Endothelial cell of umbilical vein (primary cell): ENCODE results near the gene EIF4B. TPM values are rescaled to one million over a fixed set of nuclear protein-coding genes. Genes with fewer than 3 reads are reported as not detected.

ENCODE experiments used
- BruUV-seq: library from RNA; stranded (reverse); fragments of 400-500 nt; replicated peaks from 2 replicates; lab custom pipeline; 2021; lab: Mats Ljungman, UMichigan
- CTCF ChIA-PET: fragments of 300-600, 350-600 bp; sonication (Branson Sonifier 250); formaldehyde crosslinking; loops from one replicate; lab custom pipeline; 2021; ENCODE audit warnings: antibody characterized with exemption, inconsistent platforms; lab: Charles Lee
- POLR2A ChIA-PET: fragments of 300-600, 350-600 bp; sonication (Branson Sonifier 250); formaldehyde crosslinking; loops from one replicate; lab custom pipeline; 2021; ENCODE audit warnings: antibody characterized with exemption, inconsistent platforms; lab: Charles Lee
- DNase-seq: peaks from one replicate; pipeline ENCODE4 v3.0.0-alpha.2; 2011; ENCODE audit warnings: low read depth, low spot score
- FAIRE-seq: peaks from 2 replicates; lab custom pipeline; 2011; peaks lifted over from hg19 to GRCh38; lab: Jason Lieb, UNC
- H2AFZ ChIP-seq: 2 replicates; pipeline ENCODE4 v1.6.0; 2012; ENCODE audit warnings: low read depth, low read length, control low read depth, inconsistent platforms
- H3K27ac ChIP-seq: 2 replicates; pipeline ENCODE4 v1.5.1; 2011; ENCODE audit warnings: low read depth, mild to moderate bottlenecking, control low read depth, low read length, moderate library complexity; ENCODE audit not compliant: insufficient read depth
- H3K27me3 ChIP-seq, 2 experiments: 2 replicates each; pipeline versions ENCODE4 v1.6.0 to v1.6.1; 2011; ENCODE audit warnings: low read length in 2 of 2, mixed read lengths in 1 of 2; ENCODE audit not compliant: control insufficient read depth in 2 of 2, insufficient read depth in 2 of 2
- H3K36me3 ChIP-seq, 2 experiments: 2 replicates in 1 of 2; 3 replicates in 1 of 2; pipeline ENCODE4 v1.5.1; 2011; ENCODE audit warnings: low read length in 2 of 2, mild to moderate bottlenecking in 1 of 2, moderate library complexity in 1 of 2; ENCODE audit not compliant: control insufficient read depth in 2 of 2, insufficient read depth in 2 of 2; ENCODE audit errors: extremely low read depth in 1 of 2
- H3K4me1 ChIP-seq: 3 replicates; pipeline ENCODE4 v1.5.1; 2011; ENCODE audit warnings: mild to moderate bottlenecking, low read length; ENCODE audit not compliant: control insufficient read depth, insufficient read depth; ENCODE audit errors: extremely low read depth
- H3K4me2 ChIP-seq: 2 replicates; pipeline ENCODE4 v1.6.1; 2011; ENCODE audit warnings: low read length, control low read depth, mixed read lengths; ENCODE audit not compliant: insufficient read depth
- H3K4me3 ChIP-seq, 3 experiments: fragments of 200-600 bp in 1 of 3; sonication (generic), shearing (Covaris generic) in 1 of 3; replicated peaks in 1 of 3; 2 replicates each; pipeline ENCODE4 v1.5.1; 2011 to 2016; ENCODE audit warnings: control low read depth in 3 of 3, low read length in 3 of 3, mild to moderate bottlenecking in 2 of 3, inconsistent platforms in 1 of 3, low read depth in 1 of 3, moderate library complexity in 1 of 3; ENCODE audit not compliant: insufficient read depth in 1 of 3
- H3K79me2 ChIP-seq: 2 replicates; pipeline ENCODE4 v1.6.0; 2012; ENCODE audit warnings: low read length, inconsistent platforms; ENCODE audit not compliant: control insufficient read depth, insufficient read depth
- H3K9ac ChIP-seq: replicated peaks from 2 replicates; pipeline ENCODE3; 2011; ENCODE audit warnings: low read length, control low read depth; ENCODE audit not compliant: insufficient read depth; ENCODE audit errors: extremely low read depth
- H3K9me1 ChIP-seq: replicated peaks from 3 replicates; pipeline ENCODE4 v1.6.0; 2011; ENCODE audit warnings: mild to moderate bottlenecking, low read length; ENCODE audit not compliant: control insufficient read depth, insufficient read depth; ENCODE audit errors: extremely low read depth
- H3K9me3 ChIP-seq: replicated peaks from 2 replicates; pipeline ENCODE4 v1.5.1; 2012; ENCODE audit warnings: low read length, inconsistent platforms; ENCODE audit not compliant: control insufficient read depth, insufficient read depth
- H4K20me1 ChIP-seq: replicated peaks from 2 replicates; pipeline ENCODE3; 2011; ENCODE audit warnings: mild to moderate bottlenecking, low read length; ENCODE audit not compliant: control insufficient read depth, insufficient read depth; ENCODE audit errors: extremely low read depth
- EZH2 ChIP-seq: IDR thresholded peaks from 2 replicates; pipeline ENCODE4 v1.6.1; 2012; ENCODE audit warnings: borderline replicate concordance, low read depth, mild to moderate bottlenecking, moderate library complexity, low read length, inconsistent platforms; ENCODE audit not compliant: severe bottlenecking
- FOS ChIP-seq: IDR thresholded peaks from 2 replicates; pipeline ENCODE4 v1.6.1; 2011; ENCODE audit warnings: mild to moderate bottlenecking, low read length, moderate library complexity, borderline replicate concordance; ENCODE audit not compliant: insufficient read depth
- GATA2 ChIP-seq: IDR thresholded peaks from 2 replicates; pipeline ENCODE4 v1.7.0; 2011; ENCODE audit warnings: low read depth, mild to moderate bottlenecking, moderate library complexity, mixed read lengths, low read length; ENCODE audit not compliant: insufficient read length, insufficient read depth
- JUN ChIP-seq: IDR thresholded peaks from 2 replicates; pipeline ENCODE4 v1.6.1; 2011; ENCODE audit warnings: borderline replicate concordance, low read depth; ENCODE audit not compliant: insufficient read length, insufficient read depth
- MAX ChIP-seq: IDR thresholded peaks from 2 replicates; pipeline ENCODE4 v1.6.1; 2011; ENCODE audit not compliant: insufficient read depth, insufficient read length
- MYC ChIP-seq: IDR thresholded peaks from one replicate; pipeline ENCODE4 v1.6.1; 2011; ENCODE audit warnings: mild to moderate bottlenecking, low read depth, low read length
- POLR2A ChIP-seq: IDR thresholded peaks from 2 replicates; pipeline ENCODE4 v1.6.1; 2012; ENCODE audit warnings: low read depth, mild to moderate bottlenecking, control low read depth, low read length
- POLR2AphosphoS5 ChIP-seq: IDR thresholded peaks from 2 replicates; pipeline ENCODE4 v1.6.1; 2012; ENCODE audit warnings: low read depth, mild to moderate bottlenecking, control low read depth, low read length, moderate library complexity; ENCODE audit not compliant: insufficient read depth
- dilution Hi-C: fragments of 300-500 bp; cut with MboI; formaldehyde crosslinking; loops from one replicate; pipeline ENCODE4 v1.15.0; 2019; ENCODE audit warnings: low sequenced_read_pairs; ENCODE audit not compliant: extremely low pct_ligation_motif_present
- intact Hi-C: fragments of 100-400 bp; cut with micrococcal nuclease; formaldehyde crosslinking; loops from one replicate; pipeline ENCODE4 v1.10.0; 2022
- polyA plus RNA-seq, 4 experiments: library from polyadenylated mRNA; depleted of rRNA in 3 of 4; stranded (reverse) in 3 of 4; unstranded in 1 of 4; fragments of >200 nt; gene quantifications; 2 replicates each; pipeline versions ENCODE4 v1.2.1 to v1.2.3, GENCODE V29; 2011 to 2012; ENCODE audit warnings: missing spikeins in 1 of 4
- total RNA-seq: library from RNA; stranded (reverse); gene quantifications from 2 replicates; pipeline ENCODE4 v1.2.3, GENCODE V29; 2021
- TF ChIP-seq, protein P1 (sequence below), 2 donors: IDR thresholded peaks; 1 replicate in 1 of 2; 2 replicates in 1 of 2; pipeline ENCODE4 v1.5.1; 2011; ENCODE audit warnings: low read length in 2 of 2, mild to moderate bottlenecking in 2 of 2, moderate library complexity in 2 of 2, control low read depth in 1 of 2, inconsistent platforms in 1 of 2, low read depth in 1 of 2; ENCODE audit not compliant: insufficient read depth in 1 of 2; ENCODE audit errors: extremely low read depth in 1 of 2

EIF4B gene
- total and polyA plus RNA-seq, 2 donors (not counting 3 experiments of a cell fraction or from before 2014, with no cell fraction given): 233 to 382 TPM

- H3K79me2 ChIP-seq: no peaks in the 10 kb centered on the region
- no peaks in the 10 kb centered on the region for H3K9me1 ChIP-seq
- FAIRE-seq (no peak), DNase-seq (no peak)
- no peak for TF ChIP-seq JUN
- TF ChIP-seq, protein P1, sequence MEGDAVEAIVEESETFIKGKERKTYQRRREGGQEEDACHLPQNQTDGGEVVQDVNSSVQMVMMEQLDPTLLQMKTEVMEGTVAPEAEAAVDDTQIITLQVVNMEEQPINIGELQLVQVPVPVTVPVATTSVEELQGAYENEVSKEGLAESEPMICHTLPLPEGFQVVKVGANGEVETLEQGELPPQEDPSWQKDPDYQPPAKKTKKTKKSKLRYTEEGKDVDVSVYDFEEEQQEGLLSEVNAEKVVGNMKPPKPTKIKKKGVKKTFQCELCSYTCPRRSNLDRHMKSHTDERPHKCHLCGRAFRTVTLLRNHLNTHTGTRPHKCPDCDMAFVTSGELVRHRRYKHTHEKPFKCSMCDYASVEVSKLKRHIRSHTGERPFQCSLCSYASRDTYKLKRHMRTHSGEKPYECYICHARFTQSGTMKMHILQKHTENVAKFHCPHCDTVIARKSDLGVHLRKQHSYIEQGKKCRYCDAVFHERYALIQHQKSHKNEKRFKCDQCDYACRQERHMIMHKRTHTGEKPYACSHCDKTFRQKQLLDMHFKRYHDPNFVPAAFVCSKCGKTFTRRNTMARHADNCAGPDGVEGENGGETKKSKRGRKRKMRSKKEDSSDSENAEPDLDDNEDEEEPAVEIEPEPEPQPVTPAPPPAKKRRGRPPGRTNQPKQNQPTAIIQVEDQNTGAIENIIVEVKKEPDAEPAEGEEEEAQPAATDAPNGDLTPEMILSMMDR (IDR thresholded peaks at IDR 0.05; ENCODE audit: extremely low read depth in 1 of 2, insufficient read depth in 1 of 2, low read depth in 1 of 2, low read length in 2 of 2): no peak
- no peak for TF ChIP-seq POLR2AphosphoS5
- TF ChIP-seq MAX: no peak
- no peak for TF ChIP-seq EZH2
- no peak for TF ChIP-seq FOS
- no peak for TF ChIP-seq POLR2A
- no peak for TF ChIP-seq MYC
- no peak for TF ChIP-seq GATA2
- no peaks in the 10 kb centered on the region for H4K20me1 ChIP-seq
- ChIA-PET CTCF (interaction anchor here (1.3 to 1.9 kb wide), 3 partner anchors 10 to 23 kb away, joined by 3 to 5 read pairs (median 5); no protein-coding TSS in a partner anchor), POLR2A (no interaction called here)
- H2AFZ ChIP-seq: no peak overlapping the region
- dilution Hi-C loops (no loop called here), intact Hi-C loops (no loop called here)
- BruUV-seq: no TSS peak
- H3K36me3 ChIP-seq: peaks cover 2 to 14% of the 10 kb centered on the region in 2 experiments
- H3K27ac ChIP-seq: no peak overlapping the region
- no peaks in the 10 kb centered on the region for H3K9me3 ChIP-seq
- peaks cover 40% of the 10 kb centered on the region for H3K4me1 ChIP-seq
- H3K27me3 ChIP-seq: no peaks in the 10 kb centered on the region
- H3K4me3 ChIP-seq: no peak overlapping the region
- H3K4me2 ChIP-seq: no peak overlapping the region
- H3K9ac ChIP-seq: no peak overlapping the region
Observed at GRCh38 chr12:53042607-53043454, 36.6 kb downstream of the EIF4B start.
